ENCODE results near the gene TRPM2.
A peak's percentile ranks its signal among the peaks of the same experiment; 100 is the strongest.
"Not testable (repeated sequence)": the region's sequence is repeated elsewhere in the genome, so short reads cannot be mapped to it uniquely, and the experiment has no call there.

Gene TRPM2

DNA sequence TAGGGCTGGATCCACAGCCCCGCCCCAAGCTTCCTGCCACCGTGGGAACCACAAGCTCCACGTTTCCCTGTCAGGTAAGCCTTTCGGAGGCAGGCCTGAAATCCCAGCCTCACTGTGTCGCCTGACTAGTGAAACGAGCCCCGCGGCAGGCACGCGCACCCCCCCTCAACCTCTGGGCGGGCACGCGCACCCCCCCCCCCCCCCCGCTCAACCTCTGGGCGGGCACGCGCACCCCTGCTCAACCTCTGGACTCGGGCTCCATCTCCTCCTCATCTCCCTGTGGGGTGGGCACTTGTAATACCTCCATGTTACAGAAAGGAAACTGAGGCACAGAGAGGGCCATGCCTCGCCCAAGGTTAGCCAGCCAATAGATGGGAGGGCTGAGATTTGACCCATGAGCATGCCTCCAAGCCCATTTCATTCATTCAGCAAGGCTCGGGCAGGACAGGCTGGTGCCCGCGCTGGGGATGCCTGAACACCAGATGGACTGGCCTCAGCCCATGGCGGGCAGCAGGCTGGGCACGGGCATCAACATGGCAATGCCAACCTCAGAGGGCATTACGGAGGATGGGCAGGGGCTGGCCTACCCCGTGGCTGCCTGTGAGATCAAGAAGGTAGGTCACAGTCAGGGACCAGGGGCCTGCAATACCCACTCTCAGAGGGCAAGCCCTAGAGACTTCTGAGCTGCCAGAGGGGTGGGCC, 18.9 kb upstream of the TRPM2 start:
- no peaks in the 10 kb centered on the region for H3K9me3 ChIP-seq (ENCODE audit: control insufficient read depth in 2 of 2, low read length in 2 of 2)
- H3K9ac ChIP-seq (ENCODE audit: low read depth in 1 of 2, low read length in 2 of 2): no peak overlapping the region
- H3K36me3 ChIP-seq (ENCODE audit: control insufficient read depth in 2 of 2, insufficient read depth in 2 of 2, low read length in 2 of 2): peaks cover 0 to 14% of the 10 kb centered on the region in 2 donors
- H3K4me1 ChIP-seq (ENCODE audit: control insufficient read depth in 2 of 2, insufficient read depth in 2 of 2, low read length in 2 of 2): peaks cover 0 to 5% of the 10 kb centered on the region in 2 donors
- H3K4me3 ChIP-seq (ENCODE audit: low read length in 2 of 2): no peak overlapping the region
- H3K27ac ChIP-seq (ENCODE audit: low read depth in 2 of 2, low read length in 2 of 2): no peak overlapping the region
- no peaks in the 10 kb centered on the region for H3K27me3 ChIP-seq (ENCODE audit: control insufficient read depth in 2 of 2, insufficient read depth in 2 of 2, low read length in 2 of 2)

DNA sequence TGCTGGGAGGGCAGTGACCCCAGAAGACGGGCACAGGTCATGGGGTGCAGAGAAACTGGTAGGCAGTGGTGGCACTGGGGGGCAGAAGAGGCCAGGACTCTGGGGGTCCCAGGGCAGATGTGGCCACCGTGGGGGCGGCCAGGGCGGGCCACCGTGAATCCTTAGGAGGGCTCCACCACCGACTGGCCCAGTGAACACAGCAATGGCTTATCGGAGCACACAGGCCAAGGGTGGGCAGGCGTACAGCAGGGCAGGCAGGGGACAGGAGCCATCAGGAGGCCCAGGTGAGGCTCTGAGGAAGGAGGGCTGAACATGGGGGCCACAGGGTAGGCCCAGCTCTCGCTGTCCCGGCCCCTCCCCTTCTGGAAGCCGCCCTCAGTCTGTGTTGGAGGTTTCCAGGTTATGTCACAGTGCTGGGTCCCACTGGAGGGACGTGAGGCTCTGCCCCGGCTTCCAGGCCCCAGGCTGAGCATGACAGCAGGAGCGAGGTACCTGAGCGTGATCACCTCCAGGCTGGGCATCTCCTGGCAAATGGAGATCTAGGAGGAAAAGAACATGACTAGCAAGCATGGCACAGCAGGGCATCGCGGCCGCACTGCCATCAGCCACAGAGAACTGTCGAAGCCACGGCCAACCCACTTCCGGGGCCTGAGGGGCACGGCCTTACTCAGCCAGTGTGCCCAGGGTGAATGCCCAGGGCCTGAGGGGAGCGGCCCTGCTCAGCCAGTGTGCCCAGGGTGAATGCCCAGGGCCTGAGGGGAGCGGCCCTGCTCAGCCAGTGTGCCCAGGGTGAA, 18.0 kb upstream of the TRPM2 start:
- peaks cover 0 to 14% of the 10 kb centered on the region in 2 donors for H3K36me3 ChIP-seq (ENCODE audit: control insufficient read depth in 2 of 2, insufficient read depth in 2 of 2, low read length in 2 of 2)
- H3K4me1 ChIP-seq (ENCODE audit: control insufficient read depth in 2 of 2, insufficient read depth in 2 of 2, low read length in 2 of 2): peaks cover 5 to 12% of the 10 kb centered on the region in 2 donors
- H3K27me3 ChIP-seq (ENCODE audit: control insufficient read depth in 2 of 2, insufficient read depth in 2 of 2, low read length in 2 of 2): no peaks in the 10 kb centered on the region
- no peak overlapping the region for H3K4me3 ChIP-seq (ENCODE audit: low read length in 2 of 2)
- H3K9me3 ChIP-seq (ENCODE audit: control insufficient read depth in 2 of 2, low read length in 2 of 2): no peaks in the 10 kb centered on the region
- no peak overlapping the region for H3K9ac ChIP-seq (ENCODE audit: low read depth in 1 of 2, low read length in 2 of 2)
- no peak overlapping the region for H3K27ac ChIP-seq (ENCODE audit: low read depth in 2 of 2, low read length in 2 of 2)

DNA sequence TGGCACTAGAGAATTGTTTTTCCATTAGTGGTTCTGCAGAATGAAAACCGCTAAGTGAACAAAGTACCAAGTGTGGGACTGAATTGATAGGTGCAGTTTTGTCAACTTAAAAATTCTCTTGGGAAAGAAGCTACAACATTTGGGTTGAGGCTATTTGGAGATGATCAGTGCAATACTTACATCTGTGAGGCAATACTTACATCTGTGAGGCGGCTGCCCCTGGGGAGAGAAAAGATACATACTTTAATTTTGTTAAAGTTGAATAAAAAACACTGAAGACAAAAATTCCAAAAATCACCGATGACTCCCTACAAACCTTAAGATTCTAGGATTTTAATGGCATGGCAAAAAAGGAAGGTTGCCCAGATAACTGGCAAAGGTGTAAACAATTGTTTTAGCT, 16.0 kb upstream of the TRPM2 start:
- H3K4me1 ChIP-seq (ENCODE audit: control insufficient read depth in 2 of 2, insufficient read depth in 2 of 2, low read length in 2 of 2): peaks cover 5 to 12% of the 10 kb centered on the region in 2 donors
- H3K4me3 ChIP-seq (ENCODE audit: low read length in 2 of 2): no peak overlapping the region
- no peak overlapping the region for H3K9ac ChIP-seq (ENCODE audit: low read depth in 1 of 2, low read length in 2 of 2)
- no peaks in the 10 kb centered on the region for H3K27me3 ChIP-seq (ENCODE audit: control insufficient read depth in 2 of 2, insufficient read depth in 2 of 2, low read length in 2 of 2)
- H3K27ac ChIP-seq (ENCODE audit: low read depth in 2 of 2, low read length in 2 of 2): no peak overlapping the region
- no peaks in the 10 kb centered on the region for H3K9me3 ChIP-seq (ENCODE audit: control insufficient read depth in 2 of 2, low read length in 2 of 2)
- peaks cover 0 to 8% of the 10 kb centered on the region in 2 donors for H3K36me3 ChIP-seq (ENCODE audit: control insufficient read depth in 2 of 2, insufficient read depth in 2 of 2, low read length in 2 of 2)

DNA sequence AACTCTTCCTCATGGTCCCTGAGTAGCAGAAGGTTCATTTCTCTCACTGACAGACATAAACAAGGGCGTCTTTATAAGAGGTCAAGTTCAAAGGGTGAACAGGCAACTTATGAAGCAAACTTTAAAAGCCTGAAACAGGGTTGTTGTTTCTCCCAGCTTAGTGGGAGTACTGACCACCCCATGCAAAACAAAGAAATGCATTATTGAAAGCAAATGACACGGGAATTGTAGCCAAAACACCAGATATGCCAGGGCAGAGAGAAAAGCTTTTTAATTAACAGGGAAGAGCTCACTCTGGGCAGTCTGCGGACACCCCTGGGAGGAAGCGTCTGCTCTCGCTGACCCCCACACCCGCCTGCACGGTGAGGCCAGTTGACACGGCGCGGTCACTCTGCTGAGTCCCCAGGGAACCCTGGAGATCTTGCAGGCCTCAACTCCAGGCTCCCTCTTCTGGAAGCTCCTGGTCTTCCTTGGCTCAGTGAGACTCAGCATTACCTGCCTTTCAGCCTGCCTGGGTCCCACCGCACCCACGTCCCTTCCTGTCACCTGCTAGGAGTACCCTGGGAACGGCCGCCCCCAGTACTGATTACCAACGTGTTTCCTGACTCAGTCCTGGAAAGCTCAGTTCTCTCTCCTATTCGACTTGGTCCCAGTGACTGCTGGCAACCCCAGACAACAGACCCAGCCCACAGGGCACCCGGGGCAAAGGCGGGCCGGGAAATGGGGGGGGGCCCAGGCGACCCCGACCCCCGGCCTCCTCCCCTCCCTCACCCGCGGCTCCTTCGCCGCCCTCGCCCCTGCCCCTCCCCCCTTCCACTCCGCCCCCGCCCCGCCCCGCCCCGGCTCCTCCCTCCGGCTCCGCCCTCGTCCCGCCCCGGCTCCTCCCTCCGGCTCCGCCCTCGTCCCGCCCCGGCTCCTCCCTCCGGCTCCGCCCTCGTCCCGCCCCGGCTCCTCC, 15.2 kb upstream of the TRPM2 start:
- Histone ChIP-seq H3K36me3 (ENCODE audit: control insufficient read depth in 2 of 2, insufficient read depth in 2 of 2, low read length in 2 of 2) (peaks cover 0 to 8% of the 10 kb centered on the region in 2 donors), H3K4me1 (ENCODE audit: control insufficient read depth in 2 of 2, insufficient read depth in 2 of 2, low read length in 2 of 2) (peaks cover 5 to 12% of the 10 kb centered on the region in 2 donors), H3K9me3 (ENCODE audit: control insufficient read depth in 2 of 2, low read length in 2 of 2) (no peaks in the 10 kb centered on the region), H3K27ac (ENCODE audit: low read depth in 2 of 2, low read length in 2 of 2) (peak overlapping the region; percentile 73 to 86), H3K27me3 (ENCODE audit: control insufficient read depth in 2 of 2, insufficient read depth in 2 of 2, low read length in 2 of 2) (no peaks in the 10 kb centered on the region), H3K9ac (ENCODE audit: low read depth in 1 of 2, low read length in 2 of 2) (peak overlapping the region in 1 of 2 donors; percentile 21), H3K4me3 (ENCODE audit: low read length in 2 of 2) (peak overlapping the region; percentile 52 to 65)

DNA sequence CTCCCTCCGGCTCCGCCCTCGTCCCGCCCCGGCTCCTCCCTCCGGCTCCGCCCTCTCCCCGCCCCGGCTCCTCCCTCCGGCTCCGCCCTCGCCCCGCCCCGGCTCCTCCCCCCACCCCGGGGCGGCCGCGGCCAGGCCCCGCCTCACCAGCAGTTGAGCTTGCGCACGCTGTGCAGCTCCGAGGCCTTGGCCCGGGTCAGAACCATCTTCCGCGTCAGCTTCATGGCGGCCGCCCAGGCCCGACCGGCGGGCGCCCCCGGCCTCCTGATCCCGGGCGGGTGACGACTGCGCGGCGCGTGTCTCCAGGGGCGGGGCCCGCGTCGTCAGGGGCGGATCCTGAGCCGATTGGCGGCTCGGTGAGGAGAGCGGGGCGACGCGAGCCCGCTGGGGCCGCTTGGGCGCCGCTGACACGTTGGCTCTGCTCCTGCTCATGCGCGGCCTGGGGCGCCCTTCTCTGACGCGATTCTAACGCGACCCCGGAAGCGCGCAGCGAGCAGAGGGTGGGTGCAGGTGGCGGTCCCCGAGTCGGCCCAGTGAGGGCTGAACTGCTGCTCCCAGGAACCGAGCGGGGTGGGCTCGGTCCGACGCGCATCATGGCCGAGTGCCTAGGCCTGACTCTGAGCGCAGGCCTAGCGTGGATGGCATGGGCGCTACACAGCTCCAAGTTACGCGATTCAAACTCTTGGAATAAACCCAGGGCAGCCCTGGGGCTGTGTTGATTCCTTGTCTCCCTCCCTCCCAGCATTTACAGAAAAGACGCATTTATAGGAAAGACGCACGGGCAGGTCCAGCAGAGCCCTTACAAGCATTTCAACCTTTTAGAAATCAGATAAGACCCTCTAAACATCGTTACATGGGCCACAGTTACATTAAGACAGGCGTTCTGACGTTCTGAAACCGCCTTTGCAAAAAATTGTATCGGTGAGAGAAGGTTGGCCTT, 14.2 kb upstream of the TRPM2 start, which contains the start of gene CFAP410:
CFAP410 (minus strand) TSS at position 420 of the 940 bp plus-strand sequence; CDS start at position 224, 196 bp downstream.
- peaks cover 5 to 12% of the 10 kb centered on the region in 2 donors for H3K4me1 ChIP-seq (ENCODE audit: control insufficient read depth in 2 of 2, insufficient read depth in 2 of 2, low read length in 2 of 2)

DNA sequence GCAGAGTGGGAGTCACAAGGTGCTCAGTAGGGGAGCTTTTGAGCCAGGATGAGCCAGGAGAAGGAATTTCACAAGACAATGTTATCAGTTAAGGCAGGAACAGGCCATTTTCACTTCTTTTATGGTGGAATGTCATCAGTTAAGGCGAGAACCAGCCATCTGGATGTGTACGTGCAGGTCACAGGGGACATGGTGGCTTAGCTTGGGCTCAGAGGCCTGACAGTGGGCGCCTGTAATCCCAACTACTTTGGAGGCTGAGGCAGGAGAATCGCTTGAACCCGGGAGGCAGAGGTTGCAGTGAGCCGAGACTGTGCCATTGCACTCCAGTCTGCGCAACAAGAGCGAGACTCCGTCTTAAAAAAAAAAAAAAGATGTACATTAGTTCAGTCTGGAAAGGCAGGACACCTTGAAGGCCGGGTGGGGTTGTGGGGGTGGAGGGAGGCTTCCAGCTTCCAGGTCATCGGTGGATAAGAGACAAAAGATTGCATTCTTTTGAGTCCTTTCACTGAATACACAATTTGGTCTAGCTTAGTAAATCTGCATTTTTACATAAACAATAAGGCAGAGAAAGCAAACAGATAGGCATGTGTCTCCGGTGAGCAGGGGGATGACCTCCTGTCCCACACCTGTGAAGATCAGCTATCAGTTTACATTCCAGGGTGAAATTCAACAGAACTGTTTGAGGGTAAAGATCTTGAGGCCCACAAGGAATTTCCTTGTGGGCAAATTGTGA, 11.5 kb upstream of the TRPM2 start:
- H3K36me3 ChIP-seq (ENCODE audit: control insufficient read depth in 2 of 2, insufficient read depth in 2 of 2, low read length in 2 of 2); H3K27me3 ChIP-seq (ENCODE audit: control insufficient read depth in 2 of 2, insufficient read depth in 2 of 2, low read length in 2 of 2); H3K27ac ChIP-seq (ENCODE audit: low read depth in 2 of 2, low read length in 2 of 2); H3K9ac ChIP-seq (ENCODE audit: low read depth in 1 of 2, low read length in 2 of 2); H3K9me3 ChIP-seq (ENCODE audit: control insufficient read depth in 2 of 2, low read length in 2 of 2); H3K4me3 ChIP-seq (ENCODE audit: low read length in 2 of 2): not testable (repeated sequence)
- H3K4me1 ChIP-seq (ENCODE audit: control insufficient read depth in 2 of 2, insufficient read depth in 2 of 2, low read length in 2 of 2): peaks cover 5 to 12% of the 10 kb centered on the region in 2 donors

More for the DNA sequence above, 14.2 kb upstream of the TRPM2 start, which contains the start of gene CFAP410:
- Histone ChIP-seq H3K4me3 (ENCODE audit: low read length in 2 of 2) (peak within 1 kb of the TSS; percentile 94 to 96), H3K9ac (ENCODE audit: low read depth in 1 of 2, low read length in 2 of 2) (peak within 1 kb of the TSS; percentile 99), H3K36me3 (ENCODE audit: control insufficient read depth in 2 of 2, insufficient read depth in 2 of 2, low read length in 2 of 2) (peaks cover 0 to 8% of the 10 kb centered on the region in 2 donors), H3K27me3 (ENCODE audit: control insufficient read depth in 2 of 2, insufficient read depth in 2 of 2, low read length in 2 of 2) (no peaks in the 10 kb centered on the region), H3K9me3 (ENCODE audit: control insufficient read depth in 2 of 2, low read length in 2 of 2) (no peaks in the 10 kb centered on the region), H3K27ac (ENCODE audit: low read depth in 2 of 2, low read length in 2 of 2) (peak within 1 kb of the TSS; percentile 96 to 99)

DNA sequence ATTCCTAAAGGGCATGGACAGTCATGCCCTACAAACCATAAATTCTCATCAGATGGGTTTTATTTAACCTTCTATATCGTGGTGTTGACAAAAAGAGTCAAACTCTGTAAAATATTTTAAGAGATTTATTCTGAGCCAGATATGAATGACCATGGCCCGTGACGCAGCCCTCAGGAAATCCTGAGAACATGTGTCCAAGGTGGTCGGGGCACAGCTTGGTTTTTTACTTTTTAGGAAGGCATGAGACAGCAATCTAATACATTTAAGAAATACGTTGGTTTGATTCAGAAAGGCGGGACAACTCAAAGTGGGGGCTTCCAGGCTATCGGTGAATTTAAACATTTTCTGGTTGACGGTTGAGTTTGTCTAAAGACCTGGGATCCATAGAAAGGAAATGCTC, 10.4 kb upstream of the TRPM2 start:
- H3K27me3 ChIP-seq (ENCODE audit: control insufficient read depth in 2 of 2, insufficient read depth in 2 of 2, low read length in 2 of 2); H3K36me3 ChIP-seq (ENCODE audit: control insufficient read depth in 2 of 2, insufficient read depth in 2 of 2, low read length in 2 of 2); H3K9ac ChIP-seq (ENCODE audit: low read depth in 1 of 2, low read length in 2 of 2); H3K4me3 ChIP-seq (ENCODE audit: low read length in 2 of 2); H3K27ac ChIP-seq (ENCODE audit: low read depth in 2 of 2, low read length in 2 of 2); H3K9me3 ChIP-seq (ENCODE audit: control insufficient read depth in 2 of 2, low read length in 2 of 2): not testable (repeated sequence)
- H3K4me1 ChIP-seq (ENCODE audit: control insufficient read depth in 2 of 2, insufficient read depth in 2 of 2, low read length in 2 of 2): peaks cover 5 to 10% of the 10 kb centered on the region in 2 donors

DNA sequence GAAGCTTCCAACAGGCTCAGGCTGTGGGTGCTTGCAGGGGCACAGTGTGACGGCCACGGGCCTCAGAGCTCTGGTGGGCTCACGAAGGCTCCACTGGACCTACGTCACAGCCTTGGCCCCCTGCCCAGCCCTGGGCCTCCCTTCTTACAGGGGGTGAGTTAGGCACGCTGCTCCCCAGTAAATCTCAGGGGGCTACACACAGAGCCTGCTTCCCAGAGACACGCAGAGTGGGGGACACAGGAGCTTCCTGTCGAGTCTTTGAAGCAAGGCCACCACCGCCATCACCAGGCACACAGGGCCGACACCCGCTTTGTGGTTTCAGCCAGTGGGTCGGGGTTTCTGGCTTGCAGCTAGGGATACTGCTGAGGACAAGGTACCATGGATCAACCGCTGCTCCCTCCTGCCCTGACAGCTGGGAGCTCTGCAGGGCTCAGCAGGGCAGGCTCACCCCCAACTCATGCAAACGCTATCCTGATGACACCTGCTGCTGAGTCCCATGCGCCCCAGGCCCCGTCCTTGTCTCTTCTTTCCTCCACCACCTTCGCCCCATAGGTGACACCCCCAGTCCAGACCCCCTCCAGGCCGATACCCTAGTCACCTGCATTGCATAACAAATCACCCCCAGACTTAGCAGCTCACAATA, 8.8 kb upstream of the TRPM2 start:
- Histone ChIP-seq H3K9me3 (ENCODE audit: control insufficient read depth in 2 of 2, low read length in 2 of 2) (no peaks in the 10 kb centered on the region), H3K4me1 (ENCODE audit: control insufficient read depth in 2 of 2, insufficient read depth in 2 of 2, low read length in 2 of 2) (peaks cover 5 to 11% of the 10 kb centered on the region in 2 donors), H3K4me3 (ENCODE audit: low read length in 2 of 2) (no peak overlapping the region), H3K9ac (ENCODE audit: low read depth in 1 of 2, low read length in 2 of 2) (no peak overlapping the region), H3K36me3 (ENCODE audit: control insufficient read depth in 2 of 2, insufficient read depth in 2 of 2, low read length in 2 of 2) (no peaks in the 10 kb centered on the region), H3K27ac (ENCODE audit: low read depth in 2 of 2, low read length in 2 of 2) (no peak overlapping the region), H3K27me3 (ENCODE audit: control insufficient read depth in 2 of 2, insufficient read depth in 2 of 2, low read length in 2 of 2) (peaks cover 9 to 12% of the 10 kb centered on the region in 2 donors)

Data from mucosa of rectum (tissue), 2 donors.